Measurements from ENCODE around the gene ZBTB16.

ZBTB16 gene

GRCh38 chr11:114188851-114189570 lies 129.5 kb downstream of the ZBTB16 start:
- no peak for DNase-seq (ENCODE audit: low read depth)
- H3K4me3 ChIP-seq (ENCODE audit: control insufficient read depth, low read depth, low read length): no peak overlapping the region
- no peak for TF ChIP-seq CTCF (conservative IDR thresholded peaks at IDR 0.05; ENCODE audit: control insufficient read depth, insufficient read depth, low read depth, low read length)

GRCh38 chr11:114190630-114191029 lies 131.1 kb downstream of the ZBTB16 start:
- TF ChIP-seq CTCF (conservative IDR thresholded peaks at IDR 0.05; ENCODE audit: control insufficient read depth, insufficient read depth, low read depth, low read length): no peak
- H3K4me3 ChIP-seq (ENCODE audit: control insufficient read depth, low read depth, low read length): no peak overlapping the region
- DNase-seq (ENCODE audit: low read depth): no peak

- TF ChIP-seq CTCF (conservative IDR thresholded peaks at IDR 0.05; ENCODE audit: control insufficient read depth, insufficient read depth, low read depth, low read length): no peak
- H3K4me3 ChIP-seq (ENCODE audit: control insufficient read depth, low read depth, low read length): no peak overlapping the region
- no peak for DNase-seq (ENCODE audit: low read depth)
Observed at GRCh38 chr11:114191893-114192292, 132.4 kb downstream of the ZBTB16 start.

- DNase-seq (ENCODE audit: low read depth): peak; percentile 47
- H3K4me3 ChIP-seq (ENCODE audit: control insufficient read depth, low read depth, low read length): no peak overlapping the region
- TF ChIP-seq CTCF (conservative IDR thresholded peaks at IDR 0.05; ENCODE audit: control insufficient read depth, insufficient read depth, low read depth, low read length): peak; percentile 4
Observed at GRCh38 chr11:114192841-114193389, 133.4 kb downstream of the ZBTB16 start.

GRCh38 chr11:114193730-114194679 lies 134.5 kb downstream of the ZBTB16 start:
- H3K4me3 ChIP-seq (ENCODE audit: control insufficient read depth, low read depth, low read length): no peak overlapping the region

More at GRCh38 chr11:114193730-114194679, 134.5 kb downstream of the ZBTB16 start:
- peak; percentile 49 for DNase-seq (ENCODE audit: low read depth)
- no peak for TF ChIP-seq CTCF (conservative IDR thresholded peaks at IDR 0.05; ENCODE audit: control insufficient read depth, insufficient read depth, low read depth, low read length)
